MM.1S (cell line): ENCODE data around the gene DNAL1.

Source experiments
- EZH2 ChIP-seq: fragments of 300-600 bp; sonication (generic); optimal IDR thresholded peaks from 2 replicates; pipeline ENCODE3; 2017; ENCODE audit warnings: low read depth, mild to moderate bottlenecking, antibody characterized with exemption, low read length, mixed read lengths
- EZH2phosphoT487 ChIP-seq: fragments of 300-600 bp; sonication (generic); IDR thresholded peaks from 2 replicates; pipeline ENCODE4 v1.6.1; 2018; ENCODE audit warnings: antibody characterized with exemption, low read length
- TF ChIP-seq, protein P1 (sequence below): fragments of 300-600 bp; sonication (generic); IDR thresholded peaks from 2 replicates; pipeline ENCODE4 v1.5.1; 2016; ENCODE audit warnings: antibody characterized with exemption, low read length, mixed read lengths

DNA sequence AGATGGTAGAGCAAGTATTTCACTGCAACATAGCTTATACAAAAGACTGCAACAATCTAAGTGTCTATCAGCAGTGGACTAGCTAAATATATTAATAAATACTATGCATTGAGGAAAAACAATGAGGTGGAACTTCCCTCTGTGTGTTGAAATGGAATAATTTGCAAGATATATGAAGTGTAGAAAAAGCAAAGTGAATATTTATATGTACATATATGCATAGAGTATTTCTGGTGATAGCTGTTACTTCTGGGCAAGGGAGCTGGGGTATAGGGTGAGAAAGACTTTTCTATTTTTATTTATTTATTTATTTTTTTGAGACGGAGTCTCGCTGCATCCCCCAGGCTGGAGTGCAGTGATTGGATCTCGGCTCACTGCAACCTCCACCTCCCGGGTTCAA lies 33.9 kb downstream of the DNAL1 start:
- TF ChIP-seq, protein P1, sequence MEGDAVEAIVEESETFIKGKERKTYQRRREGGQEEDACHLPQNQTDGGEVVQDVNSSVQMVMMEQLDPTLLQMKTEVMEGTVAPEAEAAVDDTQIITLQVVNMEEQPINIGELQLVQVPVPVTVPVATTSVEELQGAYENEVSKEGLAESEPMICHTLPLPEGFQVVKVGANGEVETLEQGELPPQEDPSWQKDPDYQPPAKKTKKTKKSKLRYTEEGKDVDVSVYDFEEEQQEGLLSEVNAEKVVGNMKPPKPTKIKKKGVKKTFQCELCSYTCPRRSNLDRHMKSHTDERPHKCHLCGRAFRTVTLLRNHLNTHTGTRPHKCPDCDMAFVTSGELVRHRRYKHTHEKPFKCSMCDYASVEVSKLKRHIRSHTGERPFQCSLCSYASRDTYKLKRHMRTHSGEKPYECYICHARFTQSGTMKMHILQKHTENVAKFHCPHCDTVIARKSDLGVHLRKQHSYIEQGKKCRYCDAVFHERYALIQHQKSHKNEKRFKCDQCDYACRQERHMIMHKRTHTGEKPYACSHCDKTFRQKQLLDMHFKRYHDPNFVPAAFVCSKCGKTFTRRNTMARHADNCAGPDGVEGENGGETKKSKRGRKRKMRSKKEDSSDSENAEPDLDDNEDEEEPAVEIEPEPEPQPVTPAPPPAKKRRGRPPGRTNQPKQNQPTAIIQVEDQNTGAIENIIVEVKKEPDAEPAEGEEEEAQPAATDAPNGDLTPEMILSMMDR = no peak
- no peak for TF ChIP-seq EZH2
- no peak for TF ChIP-seq EZH2phosphoT487
